Suprapubic skin (tissue), 4 donors: ENCODE data around the gene VCAN. TPM values are rescaled to one million over a fixed set of nuclear protein-coding genes. Genes with fewer than 3 reads are reported as not detected.

ENCODE experiments used
- DNase-seq, 2 donors: peaks; one replicate each; pipeline ENCODE4 v3.0.0-alpha.2; 2019; ENCODE audit warnings: low spot score in 2 of 2
- H3K27ac ChIP-seq: fragments of 200-600 bp; sonication (generic); one replicate; pipeline ENCODE4 v1.5.1; 2019
- H3K27me3 ChIP-seq: fragments of 200-600 bp; sonication (generic); one replicate; pipeline ENCODE4 v1.5.1; 2019
- H3K36me3 ChIP-seq: fragments of 200-600 bp; sonication (generic); one replicate; pipeline ENCODE4 v1.5.1; 2019
- H3K4me1 ChIP-seq: fragments of 200-600 bp; sonication (generic); one replicate; pipeline ENCODE4 v1.5.1; 2019
- H3K4me3 ChIP-seq: fragments of 200-600 bp; sonication (generic); one replicate; pipeline ENCODE4 v1.5.1; 2019; ENCODE audit warnings: mild to moderate bottlenecking
- H3K9me3 ChIP-seq: fragments of 200-600 bp; sonication (generic); one replicate; pipeline ENCODE4 v1.5.1; 2019
- CTCF ChIP-seq, 2 donors: fragments of 200-600 bp in 1 of 2; fragments of 450-650 bp in 1 of 2; sonication (generic) in 1 of 2; IDR thresholded peaks; one replicate each; pipeline ENCODE4 v1.5.1; 2016 to 2019; ENCODE audit warnings: antibody characterized with exemption in 2 of 2, mild to moderate bottlenecking in 1 of 2, moderate library complexity in 1 of 2
- EP300 ChIP-seq: sonication (generic); formaldehyde crosslinking; IDR thresholded peaks from one replicate; pipeline ENCODE4 v1.6.1; 2017; ENCODE audit warnings: antibody characterized with exemption
- POLR2A ChIP-seq, 2 donors: fragments of 450-650 bp; IDR thresholded peaks; one replicate each; pipeline ENCODE4 v1.6.1; 2017; ENCODE audit warnings: antibody characterized with exemption in 2 of 2, mild to moderate bottlenecking in 2 of 2, moderate library complexity in 2 of 2
- POLR2AphosphoS5 ChIP-seq, 3 donors: sonication (generic); formaldehyde crosslinking; IDR thresholded peaks; one replicate each; pipeline ENCODE4 v1.6.1; 2017; ENCODE audit warnings: antibody characterized with exemption in 3 of 3
- WGBS: methylation state at CpG from one replicate; pipeline ENCODE4 v1.1.5; 2018; 5-methylcytosine and 5-hydroxymethylcytosine counted together
- total RNA-seq, 4 donors: library from RNA; depleted of rRNA; stranded (reverse); fragments of >200 nt; gene quantifications; one replicate each; pipeline ENCODE4 v1.1.0, GENCODE V29; 2016

The VCAN gene
- total RNA-seq, 4 donors from 2014 or later = 22.8 to 30.3 (median 24.0) TPM

- no peaks in the 10 kb centered on the region for H3K36me3 ChIP-seq
- peaks cover 40% of the 10 kb centered on the region for H3K27me3 ChIP-seq
- H3K4me1 ChIP-seq = peaks cover 47% of the 10 kb centered on the region
- WGBS = 1% methylated on average over 38 of the region's 54 CpGs
- DNase-seq = peak; percentile 80 to 84
- H3K27ac ChIP-seq = peak overlapping the region; percentile 71
- H3K4me3 ChIP-seq = peak overlapping the region; percentile 52
- TF ChIP-seq EP300 (no peak), POLR2A (IDR thresholded peaks at IDR 0.05) (no peak), POLR2AphosphoS5 (IDR thresholded peaks at IDR 0.05) (peak in 1 of 3 donors; percentile 15), CTCF (IDR thresholded peaks at IDR 0.05) (no peak)
- no peaks in the 10 kb centered on the region for H3K9me3 ChIP-seq
Measured at GRCh38 chr5:83472508-83473345, 1.2 kb downstream of the VCAN start.

- TF ChIP-seq POLR2AphosphoS5 (IDR thresholded peaks at IDR 0.05) (peak in 2 of 3 donors; percentile 18 to 34), EP300 (no peak), CTCF (IDR thresholded peaks at IDR 0.05) (peak; percentile 43 to 75)
Measured at GRCh38 chr5:83473346-83474160, 2.0 kb downstream of the VCAN start.

GRCh38 chr5:83474161-83474796 lies 2.7 kb downstream of the VCAN start:
- peak overlapping the region; percentile 83 for H3K27ac ChIP-seq
- peak overlapping the region; percentile 52 for H3K4me3 ChIP-seq
- H3K27me3 ChIP-seq = peaks cover 40% of the 10 kb centered on the region
- H3K4me1 ChIP-seq = peaks cover 47% of the 10 kb centered on the region
- H3K9me3 ChIP-seq = no peaks in the 10 kb centered on the region
- H3K36me3 ChIP-seq = no peaks in the 10 kb centered on the region
- TF ChIP-seq POLR2A (IDR thresholded peaks at IDR 0.05) (peak in 1 of 2 donors; percentile 44), CTCF (IDR thresholded peaks at IDR 0.05) (no peak)
- WGBS = under 1% methylated on average over 39 of the region's 46 CpGs
- peak; percentile 89 for DNase-seq

More at GRCh38 chr5:83473346-83474160, 2.0 kb downstream of the VCAN start:
- WGBS = 2% methylated on average over 42 of the region's 42 CpGs
- peaks cover 40% of the 10 kb centered on the region for H3K27me3 ChIP-seq
- no peaks in the 10 kb centered on the region for H3K36me3 ChIP-seq
- peak; percentile 93 to 94 for DNase-seq
- H3K27ac ChIP-seq = peak overlapping the region; percentile 83
- H3K4me3 ChIP-seq = peak overlapping the region; percentile 52
- H3K9me3 ChIP-seq = no peaks in the 10 kb centered on the region
- H3K4me1 ChIP-seq = peaks cover 47% of the 10 kb centered on the region

GRCh38 chr5:83474991-83475390 lies 3.4 kb downstream of the VCAN start:
- WGBS = 25% methylated on average over 8 of the region's 8 CpGs
- Histone ChIP-seq H3K36me3 (no peaks in the 10 kb centered on the region), H3K27ac (peak overlapping the region; percentile 83), H3K4me3 (peak overlapping the region; percentile 52), H3K4me1 (peaks cover 47% of the 10 kb centered on the region), H3K9me3 (no peaks in the 10 kb centered on the region), H3K27me3 (peaks cover 40% of the 10 kb centered on the region)
- TF ChIP-seq POLR2AphosphoS5 (IDR thresholded peaks at IDR 0.05) (no peak), POLR2A (IDR thresholded peaks at IDR 0.05) (no peak), CTCF (IDR thresholded peaks at IDR 0.05) (no peak), EP300 (no peak)
- no peak for DNase-seq
